ENCODE measurements around the gene PNLIPRP2.

Gene PNLIPRP2

DNA sequence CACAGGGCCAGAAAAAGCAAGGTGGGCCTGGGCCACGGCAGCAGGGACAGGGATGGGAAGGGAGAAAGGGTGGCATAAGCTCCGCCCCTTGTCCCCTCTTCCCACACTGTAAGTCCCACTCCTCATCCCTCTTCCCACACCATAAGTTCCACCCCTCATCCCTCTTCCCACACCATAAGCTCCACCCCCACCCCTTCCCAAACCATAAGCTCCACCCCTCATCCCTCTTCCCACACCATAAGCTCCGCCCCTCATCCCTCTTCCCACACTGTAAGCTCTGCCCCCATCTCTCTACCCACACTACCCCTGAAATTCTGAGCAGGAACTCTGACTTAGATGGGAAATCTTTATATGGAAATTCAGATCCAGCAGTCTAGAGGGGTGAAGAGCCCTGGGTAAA lies 65.9 kb downstream of the PNLIPRP2 start:
- DNase-seq = no peak

GRCh38 chr10:116687633-116688032 lies 66.9 kb downstream of the PNLIPRP2 start:
- DNase-seq = no peak

DNA sequence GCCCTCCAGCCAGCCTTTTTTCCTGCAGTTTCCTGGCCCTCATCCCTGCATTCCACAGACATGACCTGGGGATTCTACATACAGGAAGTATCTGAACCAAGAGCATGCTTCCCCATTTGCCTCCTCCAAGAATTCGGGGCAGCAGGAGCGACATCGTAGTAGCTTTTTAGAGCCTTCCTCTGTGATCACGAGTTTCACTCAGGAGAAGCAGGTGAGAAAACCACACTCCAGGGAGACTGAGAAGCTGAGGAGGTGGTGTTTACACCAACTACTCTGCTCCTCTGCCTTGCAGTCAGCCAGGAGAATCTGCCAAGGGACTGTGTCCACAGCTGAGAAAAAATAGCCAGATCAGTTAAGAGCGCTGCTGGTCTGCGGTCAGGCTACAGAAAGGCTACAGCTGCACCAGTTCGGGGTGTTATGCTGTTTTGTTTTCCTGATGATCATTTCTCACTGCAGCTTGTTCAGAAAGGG lies 67.5 kb downstream of the PNLIPRP2 start:
- DNase-seq = no peak

DNA sequence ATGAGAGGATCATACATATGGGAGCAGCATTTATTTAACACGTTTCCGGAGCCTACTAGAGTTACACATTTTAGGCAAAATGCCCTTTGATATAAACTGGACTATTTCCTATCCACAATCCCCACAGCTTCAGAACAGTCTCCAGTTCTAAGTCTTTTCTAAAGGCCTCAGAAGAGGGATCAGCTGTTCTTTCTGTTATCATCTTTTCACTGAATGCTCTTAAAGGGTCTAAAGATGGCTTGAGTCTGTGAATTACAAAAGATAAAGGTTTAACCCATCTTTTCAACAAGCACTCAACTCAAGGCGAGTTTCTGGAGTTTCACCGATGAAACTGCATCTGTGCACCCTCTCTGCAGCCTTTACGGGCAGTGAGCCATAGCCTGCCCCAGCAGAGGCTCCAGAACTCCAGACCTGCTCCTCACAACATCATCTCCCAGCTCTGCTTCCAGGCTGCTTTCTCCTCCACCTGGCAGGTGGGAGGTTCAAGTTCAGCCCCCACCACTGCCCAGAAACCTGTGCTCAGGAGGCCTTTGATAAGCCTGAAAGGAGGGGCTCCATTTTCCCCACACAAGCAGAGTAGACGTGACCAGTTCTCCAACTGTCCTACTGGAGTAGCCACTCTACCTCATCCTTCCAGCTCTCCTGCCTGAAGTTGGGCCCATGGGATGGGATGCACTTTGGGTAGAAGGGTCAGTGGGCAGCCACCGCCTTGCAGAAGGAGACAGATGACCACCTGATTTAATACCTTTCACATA lies 68.2 kb downstream of the PNLIPRP2 start:
- no peak for DNase-seq

GRCh38 chr10:116689744-116690143 lies 69.0 kb downstream of the PNLIPRP2 start:
- no peak for DNase-seq

DNA sequence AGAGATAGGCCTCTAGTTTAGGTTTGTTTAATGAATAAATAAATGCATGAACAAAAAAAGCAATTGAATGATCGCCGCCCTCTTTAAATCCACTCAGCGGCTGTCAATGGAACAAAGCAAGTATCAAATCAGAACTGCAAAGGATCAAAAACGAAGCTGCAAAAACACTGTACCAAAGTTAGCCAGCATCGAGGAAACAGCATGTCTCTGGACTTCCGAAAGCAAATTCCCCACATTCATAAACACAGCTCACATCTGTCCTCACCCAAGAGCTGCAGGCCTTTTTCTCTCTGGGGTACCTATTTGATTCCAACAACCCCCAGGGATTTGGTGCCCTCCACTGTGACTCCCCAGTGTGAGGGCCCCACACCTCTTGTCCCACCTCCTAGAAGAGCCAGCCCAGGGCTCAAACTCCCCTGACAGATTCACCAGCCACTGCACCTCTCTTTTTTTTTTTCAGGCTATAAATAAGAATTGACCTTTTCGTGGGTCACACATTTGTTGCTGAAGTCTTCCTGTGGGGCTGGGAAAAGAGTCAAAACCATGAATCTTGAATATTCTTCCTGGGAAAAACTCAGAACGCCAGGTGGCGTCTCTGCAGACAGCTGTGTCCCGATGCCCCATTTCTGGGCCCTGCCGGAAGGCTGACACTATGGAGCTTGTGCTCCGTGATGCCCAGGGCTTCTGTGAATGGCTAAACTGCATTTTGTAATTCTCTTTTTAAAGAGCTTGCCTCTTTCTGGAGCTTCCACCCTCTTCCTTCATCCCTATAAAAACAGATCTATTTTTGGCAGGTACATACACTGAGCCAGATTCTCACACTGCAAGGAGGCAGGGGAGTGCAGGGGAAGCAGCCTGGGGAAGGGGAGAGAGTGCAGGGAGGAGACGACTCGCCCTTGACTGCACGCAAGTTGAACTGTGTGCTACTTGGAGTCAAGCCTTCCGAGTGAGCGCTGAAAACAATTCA lies 69.9 kb downstream of the PNLIPRP2 start:
- DNase-seq = no peak

- DNase-seq = no peak
These were observed 70.9 kb downstream of the PNLIPRP2 start for GRCh38 chr10:116691635-116692034.

GRCh38 chr10:116692225-116692624 lies 71.5 kb downstream of the PNLIPRP2 start:
- DNase-seq = no peak

DNA sequence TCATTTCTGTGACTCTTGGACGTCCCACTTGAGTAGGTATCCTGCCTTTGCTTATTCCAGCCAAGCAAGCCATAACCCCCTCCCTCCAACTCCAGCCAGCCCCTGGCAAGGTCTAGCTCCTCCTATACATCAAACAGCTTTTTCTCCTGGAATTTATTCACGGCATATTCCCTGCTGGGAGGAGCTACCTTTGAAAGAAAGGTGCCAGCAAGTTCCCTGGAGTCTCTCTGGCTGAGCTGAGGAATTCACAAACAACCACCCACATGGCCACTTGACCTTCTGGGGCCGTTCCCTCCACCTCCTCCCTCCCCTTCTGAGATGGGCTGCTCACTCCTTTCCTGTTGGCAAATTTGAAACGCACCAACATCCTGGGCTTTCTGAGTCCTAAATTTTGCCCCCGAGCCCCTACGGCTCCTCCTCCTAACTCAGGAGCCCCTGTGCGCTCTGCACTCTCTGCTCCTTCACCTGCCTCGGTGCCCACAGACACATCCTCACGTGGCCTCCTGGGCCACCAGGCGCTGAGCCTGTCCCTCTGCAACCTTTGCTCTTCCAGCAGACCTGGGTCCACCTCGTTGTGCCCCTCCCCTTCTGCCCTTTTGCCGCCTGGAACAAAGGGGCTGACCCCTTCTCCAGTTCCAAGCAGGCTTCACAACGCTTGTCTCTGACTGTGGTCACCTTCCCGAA lies 73.6 kb downstream of the PNLIPRP2 start:
- no peak for DNase-seq

All from NCI-H1694 (cell line).